HG02885 (cell line): Measurements from ENCODE around the gene CBX3.
"Not testable (repeated sequence)": the region's sequence is repeated elsewhere in the genome, so short reads cannot be mapped to it uniquely, and the experiment has no call there.

Experiments
- ATAC-seq: cut with Tn5 transposase; IDR thresholded peaks from one replicate; pipeline ENCODE4 v1.9.1; 2021; ENCODE audit warnings: mild to moderate bottlenecking; ENCODE audit not compliant: unreplicated experiment, poor library complexity

CBX3 gene

DNA sequence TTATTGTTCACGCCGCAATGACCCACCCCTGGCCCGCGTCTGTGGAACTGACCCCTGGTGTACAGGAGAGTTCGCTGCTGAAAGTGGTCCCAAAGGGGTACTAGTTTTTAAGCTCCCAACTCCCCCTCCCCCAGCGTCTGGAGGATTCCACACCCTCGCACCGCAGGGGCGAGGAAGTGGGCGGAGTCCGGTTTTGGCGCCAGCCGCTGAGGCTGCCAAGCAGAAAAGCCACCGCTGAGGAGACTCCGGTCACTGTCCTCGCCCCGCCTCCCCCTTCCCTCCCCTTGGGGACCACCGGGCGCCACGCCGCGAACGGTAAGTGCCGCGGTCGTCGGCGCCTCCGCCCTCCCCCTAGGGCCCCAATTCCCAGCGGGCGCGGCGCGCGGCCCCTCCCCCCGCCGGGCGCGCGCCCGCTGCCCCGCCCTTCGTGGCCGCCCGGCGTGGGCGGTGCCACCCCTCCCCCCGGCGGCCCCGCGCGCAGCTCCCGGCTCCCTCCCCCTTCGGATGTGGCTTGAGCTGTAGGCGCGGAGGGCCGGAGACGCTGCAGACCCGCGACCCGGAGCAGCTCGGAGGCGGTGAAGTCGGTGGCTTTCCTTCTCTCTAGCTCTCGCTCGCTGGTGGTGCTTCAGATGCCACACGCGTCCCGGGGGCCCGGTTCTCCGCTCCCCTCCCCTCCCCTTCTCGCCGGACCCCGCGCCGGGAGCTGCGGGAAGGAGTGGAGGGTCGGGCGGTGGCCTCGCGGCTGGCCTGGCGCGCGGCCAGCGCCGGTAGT lies at the start of gene CBX3:
TSS of gene CBX3 (plus strand) at position 499 of the 772 bp plus-strand sequence. CDS start 1,254 bp downstream, outside the sequence.
- ATAC-seq, result peak; percentile 50

- peak; percentile 75 for ATAC-seq
Observed at GRCh38 chr7:26151953-26152781, 49.4 kb upstream of the CBX3 start, which contains the start of gene NFE2L3. Gene NFE2L3, plus strand, starts transcription at chr7:26152198. Its CDS starts 301 bp downstream, at chr7:26152499.

DNA sequence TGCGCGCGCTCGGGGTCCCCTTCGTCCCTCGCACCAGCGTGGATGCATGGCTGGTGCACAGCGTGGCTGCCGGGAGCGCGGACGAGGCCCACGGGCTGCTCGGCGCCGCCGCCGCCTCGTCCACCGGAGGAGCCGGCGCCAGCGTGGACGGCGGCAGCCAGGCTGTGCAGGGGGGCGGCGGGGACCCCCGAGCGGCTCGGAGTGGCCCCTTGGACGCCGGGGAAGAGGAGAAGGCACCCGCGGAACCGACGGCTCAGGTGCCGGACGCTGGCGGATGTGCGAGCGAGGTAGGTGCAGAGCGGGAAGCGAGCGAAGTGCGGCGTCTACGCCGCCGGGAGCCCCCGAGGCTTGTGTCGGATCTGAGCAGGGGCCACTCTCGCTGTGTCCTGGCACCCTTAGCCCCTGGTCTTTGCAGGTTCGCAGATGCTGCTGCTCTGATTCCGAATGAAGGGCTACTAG lies 48.7 kb upstream of the CBX3 start:
- ATAC-seq, result peak; percentile 31

GRCh38 chr7:26153241-26153822 lies 48.2 kb upstream of the CBX3 start:
- ATAC-seq, result no peak

GRCh38 chr7:26153823-26154783 lies 47.4 kb upstream of the CBX3 start:
- no peak for ATAC-seq

DNA sequence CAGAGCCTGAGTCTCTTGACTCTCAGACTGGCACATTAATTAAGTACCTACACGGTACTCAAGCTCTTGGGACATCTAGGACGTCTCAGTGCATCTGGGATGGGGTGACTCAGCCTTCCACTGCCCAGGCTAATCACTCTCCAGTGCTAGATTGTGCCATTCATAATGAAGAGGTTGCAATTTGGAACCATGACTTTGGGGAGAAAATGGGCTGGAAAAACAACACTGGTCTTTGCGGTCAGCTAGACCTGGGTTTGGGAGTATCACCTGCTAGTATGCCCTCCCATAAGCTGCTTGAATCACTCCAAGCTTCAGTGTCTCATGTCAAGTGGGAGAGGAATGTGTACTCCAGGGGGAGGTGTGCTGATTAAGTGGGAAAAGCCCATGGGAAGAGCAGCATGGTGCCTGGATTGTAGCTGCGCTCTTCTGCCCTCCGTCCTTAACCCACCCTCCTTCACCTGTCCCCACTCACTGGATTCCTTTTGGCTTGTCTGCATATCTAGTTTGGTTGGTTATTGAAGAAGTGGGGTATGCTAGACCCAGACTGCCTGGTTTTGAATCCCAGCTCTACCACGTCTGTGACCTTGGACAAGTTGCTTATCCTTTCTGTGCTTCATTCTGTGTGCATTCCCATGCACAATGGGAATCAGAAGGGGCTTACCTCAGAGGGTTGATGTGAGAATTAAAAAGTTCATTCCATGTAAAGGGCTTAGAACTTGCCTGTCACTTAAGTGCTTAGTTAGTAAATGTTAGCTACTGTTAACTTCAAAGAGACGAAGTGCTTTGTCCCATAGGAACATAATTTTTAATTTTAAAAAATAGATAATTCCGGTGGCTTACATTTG lies 45.8 kb upstream of the CBX3 start:
- no peak for ATAC-seq

- peak; percentile 29 for ATAC-seq
Observed at GRCh38 chr7:26156451-26157420, 44.8 kb upstream of the CBX3 start.

DNA sequence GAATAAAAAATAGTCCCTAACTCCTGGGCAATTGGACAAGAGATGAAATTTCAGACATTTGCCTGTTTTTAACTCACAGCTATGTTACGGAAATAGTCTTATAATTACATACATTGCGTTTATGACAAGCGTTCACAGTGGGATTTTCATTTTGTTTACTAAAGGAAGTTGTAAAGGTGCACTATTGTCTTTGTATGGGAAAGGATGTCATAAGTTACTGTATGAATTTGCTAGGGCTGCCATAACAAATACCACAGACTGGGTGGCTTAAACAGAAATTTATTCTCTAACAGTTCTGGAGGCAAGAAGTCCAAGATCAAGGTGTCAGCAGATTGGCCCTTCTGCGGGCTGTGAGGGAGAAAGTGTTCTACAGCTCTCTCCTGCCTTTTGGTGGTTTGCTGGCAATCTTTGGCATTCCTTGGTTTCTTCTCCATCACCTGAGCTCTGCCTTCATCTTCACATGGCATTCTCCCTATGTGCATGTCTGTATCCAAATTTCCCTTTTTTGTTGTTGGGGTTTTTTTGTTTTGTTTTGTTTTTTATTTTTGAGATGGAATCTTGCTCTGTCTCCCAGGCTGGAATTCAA lies 43.9 kb upstream of the CBX3 start:
- no peak for ATAC-seq

DNA sequence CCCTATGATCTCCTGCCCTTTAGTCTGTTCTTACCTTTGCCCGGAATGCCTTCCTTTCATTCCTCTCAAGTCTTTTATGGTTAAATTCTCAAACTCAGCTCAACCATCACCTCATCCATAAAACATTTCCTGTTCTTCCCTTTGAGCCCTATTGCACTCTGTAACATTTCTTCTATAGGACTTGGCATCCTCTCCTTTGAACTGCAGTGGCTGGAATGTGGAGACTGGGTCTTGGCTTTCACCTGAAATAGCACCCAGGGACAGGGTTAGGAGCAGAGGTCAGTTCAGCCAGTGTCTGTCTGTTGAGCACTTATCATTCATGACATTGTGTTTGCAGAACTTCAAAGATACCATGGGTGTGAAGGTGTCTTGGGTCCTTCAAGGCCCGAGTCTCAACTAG lies 42.3 kb upstream of the CBX3 start:
- no peak for ATAC-seq

DNA sequence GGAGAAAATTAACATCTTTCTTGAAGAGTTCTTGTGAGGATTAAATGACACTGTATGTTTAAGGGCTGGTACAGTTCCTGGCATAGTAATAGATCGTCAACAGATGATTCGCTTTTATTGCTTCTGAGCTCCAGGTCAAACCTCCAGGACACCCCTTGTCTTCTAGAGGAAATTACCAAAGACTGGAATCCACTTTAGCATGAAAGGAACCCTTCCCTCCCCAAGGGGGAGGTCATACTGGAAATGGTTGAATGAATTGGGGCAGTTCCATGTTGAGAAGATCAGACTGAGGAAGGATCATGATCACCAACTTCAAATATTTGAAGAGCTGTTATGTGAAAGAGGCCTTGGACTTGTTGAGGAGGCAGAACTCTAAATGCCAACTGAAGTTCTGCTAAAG lies 40.6 kb upstream of the CBX3 start:
- ATAC-seq, result no peak

DNA sequence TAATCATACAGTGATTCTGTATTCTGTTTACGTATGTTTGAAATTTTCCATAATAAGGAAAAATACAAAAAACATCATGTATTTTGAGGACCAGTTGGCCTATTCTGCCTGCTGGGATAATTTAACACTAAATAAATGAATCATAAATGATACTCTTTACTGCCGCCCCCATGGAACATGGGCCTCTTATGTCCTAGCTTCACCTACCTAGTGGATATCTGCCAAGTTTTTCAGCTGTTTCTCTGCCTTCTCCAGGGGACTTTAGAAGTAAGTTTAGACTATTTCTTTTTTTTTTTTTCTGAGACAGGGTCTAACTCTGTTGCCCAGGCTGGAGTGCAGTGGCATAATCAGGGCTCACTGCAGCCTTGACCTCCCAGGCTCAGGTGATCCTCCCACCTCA lies 39.1 kb upstream of the CBX3 start:
- no peak for ATAC-seq

DNA sequence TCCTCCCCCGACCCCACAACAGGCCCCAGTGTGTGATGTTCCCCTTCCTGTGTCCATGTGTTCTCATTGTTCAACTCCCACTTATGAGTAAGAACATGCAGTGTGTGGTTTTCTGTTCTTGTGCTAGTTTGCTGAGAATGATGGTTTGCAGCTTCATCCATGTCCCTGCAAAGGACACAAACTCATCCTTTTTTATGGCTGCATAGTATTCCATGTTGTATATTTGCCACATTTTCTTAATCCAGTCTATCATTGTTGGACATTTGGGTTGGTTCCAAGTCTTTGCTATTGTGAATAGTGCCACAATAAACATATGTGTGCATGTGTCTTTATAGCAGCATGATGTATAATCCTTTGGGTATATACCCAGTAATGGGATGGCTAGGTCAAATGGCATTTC lies 37.7 kb upstream of the CBX3 start:
- ATAC-seq, result not testable (repeated sequence)

DNA sequence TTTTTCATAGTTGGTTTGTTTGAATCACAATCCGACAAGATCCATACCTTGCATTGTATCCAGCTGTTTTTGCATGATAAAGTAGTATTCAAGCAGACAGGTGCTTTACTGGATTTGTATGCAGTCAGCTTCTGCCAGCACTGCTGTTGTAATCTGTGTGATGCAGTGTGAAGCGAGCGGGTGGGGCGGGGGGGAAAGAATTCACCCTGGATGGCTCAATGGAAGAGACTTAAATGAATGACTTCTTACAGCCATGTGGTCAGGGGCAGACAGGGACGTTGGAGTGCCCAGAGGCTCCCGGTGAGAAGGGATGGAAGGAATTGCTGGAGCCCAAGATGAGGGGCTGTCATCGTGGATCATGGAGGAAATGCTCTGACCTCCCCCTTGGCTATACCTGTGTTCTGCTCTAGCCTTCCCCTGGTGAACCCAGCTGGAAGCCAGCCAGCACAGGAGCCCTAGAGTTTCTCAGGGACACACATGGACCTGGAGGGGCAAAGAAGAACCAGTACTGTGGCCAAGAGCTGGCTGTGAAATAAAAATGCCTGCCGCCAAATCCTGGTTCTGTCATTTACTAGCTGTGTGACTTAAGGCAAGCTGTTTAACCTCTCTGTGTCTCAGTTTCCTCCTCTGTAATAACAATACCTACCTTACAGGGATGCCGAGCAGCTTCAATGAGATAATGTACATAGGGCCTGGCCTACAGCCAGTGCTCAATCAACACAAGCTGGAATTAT lies 35.4 kb upstream of the CBX3 start:
- no peak for ATAC-seq

DNA sequence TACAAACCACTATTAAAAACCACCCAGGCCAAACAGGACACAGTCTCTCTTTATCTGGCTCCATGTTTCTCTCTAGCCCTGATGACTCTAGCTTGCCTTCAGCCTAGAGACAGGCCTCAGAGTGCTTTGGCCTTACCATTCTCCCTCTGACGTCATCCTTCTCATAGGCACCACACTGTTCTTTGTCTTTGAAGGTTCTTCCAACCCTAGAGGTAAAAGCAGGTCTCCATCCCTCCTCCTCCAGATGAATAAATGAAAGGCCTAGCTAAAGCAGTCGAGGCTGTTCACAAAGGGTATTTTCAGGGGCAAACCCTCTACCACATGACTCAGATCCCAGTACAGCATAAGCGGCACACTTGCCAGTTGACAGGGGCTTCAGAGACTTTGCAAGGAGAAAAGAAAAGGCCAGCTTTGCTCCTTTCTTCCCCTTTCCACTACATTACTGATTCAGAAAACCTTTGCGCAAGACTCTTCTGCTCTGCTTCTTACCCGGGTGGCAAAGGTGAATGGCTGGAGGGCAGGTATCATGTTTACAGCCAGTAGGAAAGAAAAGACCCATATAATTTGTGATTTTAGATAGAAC lies 34.8 kb upstream of the CBX3 start:
- no peak for ATAC-seq

- peak; percentile 56 for ATAC-seq
Observed at GRCh38 chr7:26167303-26167934, 34.1 kb upstream of the CBX3 start.

GRCh38 chr7:26168458-26169023 lies 33.0 kb upstream of the CBX3 start:
- ATAC-seq, result no peak
